Stomach smooth muscle (tissue), 2 donors: Measurements from ENCODE around the gene CHTOP.
A peak's percentile ranks its signal among the peaks of the same experiment; 100 is the strongest.
"Not testable (repeated sequence)": the region's sequence is repeated elsewhere in the genome, so short reads cannot be mapped to it uniquely, and the experiment has no call there.

Experiments used
- H3K27ac ChIP-seq: one replicate; pipeline ENCODE4 v1.7.0; 2013; ENCODE audit warnings: mild to moderate bottlenecking, low read length, inconsistent platforms
- H3K27me3 ChIP-seq, 2 donors: one replicate each; pipeline ENCODE4 v1.7.0; 2013; ENCODE audit warnings: low read length in 2 of 2; ENCODE audit not compliant: insufficient read depth in 2 of 2, control insufficient read depth in 1 of 2
- H3K36me3 ChIP-seq, 2 donors: one replicate each; pipeline ENCODE4 v1.7.0; 2013; ENCODE audit warnings: low read length in 2 of 2; ENCODE audit not compliant: control insufficient read depth in 2 of 2, insufficient read depth in 2 of 2
- H3K4me1 ChIP-seq: one replicate; pipeline ENCODE4 v1.7.0; 2013; ENCODE audit warnings: low read length; ENCODE audit not compliant: control insufficient read depth, insufficient read depth
- H3K4me3 ChIP-seq, 2 donors: one replicate each; pipeline ENCODE4 v1.7.0; 2013; ENCODE audit warnings: low read length in 2 of 2
- H3K9ac ChIP-seq, 2 donors: one replicate each; pipeline ENCODE4 v1.7.0; 2013; ENCODE audit warnings: low read length in 2 of 2, mild to moderate bottlenecking in 1 of 2
- H3K9me3 ChIP-seq, 2 donors: one replicate each; pipeline ENCODE4 v1.7.0; 2013; ENCODE audit warnings: low read length in 2 of 2; ENCODE audit not compliant: control insufficient read depth in 2 of 2
- donor health status: healthy.
- donor health status: Pancreatic carcinoma.

CHTOP gene

DNA sequence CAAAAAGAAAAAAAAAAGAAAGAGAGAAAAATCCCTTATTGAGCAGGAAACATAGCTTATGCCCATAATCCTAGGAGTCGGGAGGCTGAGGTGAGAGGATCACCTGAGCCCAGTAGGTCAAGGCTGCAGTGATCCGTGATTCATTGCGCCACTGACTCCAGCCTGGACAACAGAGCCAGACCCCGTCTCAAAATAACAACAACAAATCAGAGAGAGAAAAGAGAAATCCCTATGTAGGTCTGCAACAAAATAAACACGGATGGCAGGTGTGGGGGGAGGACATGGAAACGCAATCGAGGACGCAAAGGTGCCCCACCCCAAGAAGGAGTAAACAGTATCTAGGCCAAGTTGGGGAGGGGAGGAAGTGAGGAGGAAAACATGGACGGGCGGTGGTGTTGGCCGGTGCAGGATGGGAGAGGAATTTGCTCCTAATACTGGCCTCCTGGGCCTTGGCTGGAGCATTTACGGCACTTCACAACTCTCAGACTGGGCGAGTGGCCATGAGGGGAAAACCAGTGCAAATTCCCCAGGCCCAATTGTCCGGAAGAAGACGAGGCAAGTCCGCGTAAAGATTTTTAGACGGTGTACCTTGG is 609 bp upstream of the CHTOP start:
- peak overlapping the region; percentile 93 to 98 for H3K4me3 ChIP-seq

GRCh38 chr1:153635872-153636271 is 2.0 kb downstream of the CHTOP start:
- Histone ChIP-seq H3K27ac (no peak overlapping the region), H3K4me3 (peak overlapping the region in 1 of 2 donors; percentile 22), H3K27me3 (no peaks in the 10 kb centered on the region), H3K9me3 (no peaks in the 10 kb centered on the region), H3K4me1 (peaks cover 33% of the 10 kb centered on the region), H3K9ac (no peak overlapping the region), H3K36me3 (peaks cover 32 to 36% of the 10 kb centered on the region in 2 donors)

More for the DNA sequence above, 609 bp upstream of the CHTOP start:
- H3K27me3 ChIP-seq: no peaks in the 10 kb centered on the region
- peaks cover 17 to 19% of the 10 kb centered on the region in 2 donors for H3K36me3 ChIP-seq
- H3K9ac ChIP-seq: peak overlapping the region; percentile 26 to 29
- peaks cover 39% of the 10 kb centered on the region for H3K4me1 ChIP-seq
- no peaks in the 10 kb centered on the region for H3K9me3 ChIP-seq
- H3K27ac ChIP-seq: peak overlapping the region; percentile 99

- H3K4me3 ChIP-seq: no peak overlapping the region
Observed at GRCh38 chr1:153636312-153636711, 2.4 kb downstream of the CHTOP start.

GRCh38 chr1:153638261-153638660 is 4.4 kb downstream of the CHTOP start:
- Histone ChIP-seq H3K27me3 (no peaks in the 10 kb centered on the region), H3K36me3 (peaks cover 52 to 56% of the 10 kb centered on the region in 2 donors), H3K27ac (no peak overlapping the region), H3K9ac (no peak overlapping the region), H3K4me1 (peaks cover 30% of the 10 kb centered on the region), H3K4me3 (no peak overlapping the region), H3K9me3 (no peaks in the 10 kb centered on the region)

More at GRCh38 chr1:153636312-153636711, 2.4 kb downstream of the CHTOP start:
- Histone ChIP-seq H3K9me3 (no peaks in the 10 kb centered on the region), H3K9ac (no peak overlapping the region), H3K27me3 (no peaks in the 10 kb centered on the region), H3K4me1 (peaks cover 33% of the 10 kb centered on the region), H3K27ac (no peak overlapping the region), H3K36me3 (peaks cover 35 to 40% of the 10 kb centered on the region in 2 donors)

- Histone ChIP-seq H3K9me3 (no peaks in the 10 kb centered on the region), H3K4me1 (peaks cover 26% of the 10 kb centered on the region), H3K4me3 (no peak overlapping the region), H3K36me3 (peaks cover 54 to 62% of the 10 kb centered on the region in 2 donors), H3K9ac (no peak overlapping the region), H3K27ac (no peak overlapping the region), H3K27me3 (no peaks in the 10 kb centered on the region)
Observed at GRCh38 chr1:153639280-153639679, 5.4 kb downstream of the CHTOP start.

- H3K4me3 ChIP-seq, H3K9me3 ChIP-seq, H3K27ac ChIP-seq, H3K9ac ChIP-seq, H3K27me3 ChIP-seq: not testable (repeated sequence)
- Histone ChIP-seq H3K36me3 (peaks cover 59 to 69% of the 10 kb centered on the region in 2 donors), H3K4me1 (peaks cover 25% of the 10 kb centered on the region)
Observed at GRCh38 chr1:153640213-153640612, 6.3 kb downstream of the CHTOP start.

GRCh38 chr1:153640861-153641260 is 7.0 kb downstream of the CHTOP start:
- Histone ChIP-seq H3K9me3 (no peaks in the 10 kb centered on the region), H3K36me3 (peaks cover 66 to 75% of the 10 kb centered on the region in 2 donors), H3K27me3 (no peaks in the 10 kb centered on the region), H3K9ac (no peak overlapping the region), H3K4me3 (no peak overlapping the region), H3K27ac (no peak overlapping the region), H3K4me1 (peaks cover 18% of the 10 kb centered on the region)

GRCh38 chr1:153642161-153642560 is 8.3 kb downstream of the CHTOP start:
- Histone ChIP-seq H3K36me3 (peaks cover 59 to 66% of the 10 kb centered on the region in 2 donors), H3K4me1 (peaks cover 8% of the 10 kb centered on the region), H3K27ac (no peak overlapping the region), H3K9ac (no peak overlapping the region), H3K4me3 (no peak overlapping the region), H3K27me3 (no peaks in the 10 kb centered on the region), H3K9me3 (no peaks in the 10 kb centered on the region)

GRCh38 chr1:153643100-153643499 is 9.2 kb downstream of the CHTOP start:
- Histone ChIP-seq H3K27ac (no peak overlapping the region), H3K27me3 (no peaks in the 10 kb centered on the region), H3K36me3 (peaks cover 51 to 57% of the 10 kb centered on the region in 2 donors), H3K4me3 (no peak overlapping the region), H3K4me1 (peaks cover 6% of the 10 kb centered on the region), H3K9ac (no peak overlapping the region), H3K9me3 (no peaks in the 10 kb centered on the region)

GRCh38 chr1:153643816-153644215 is 9.9 kb downstream of the CHTOP start:
- no peak overlapping the region for H3K27ac ChIP-seq
- no peak overlapping the region for H3K4me3 ChIP-seq
- H3K4me1 ChIP-seq: peaks cover 6% of the 10 kb centered on the region
- H3K9ac ChIP-seq: no peak overlapping the region
- no peaks in the 10 kb centered on the region for H3K27me3 ChIP-seq
- H3K9me3 ChIP-seq: no peaks in the 10 kb centered on the region
- H3K36me3 ChIP-seq: peaks cover 45 to 52% of the 10 kb centered on the region in 2 donors

GRCh38 chr1:153646672-153647345 is 12.9 kb downstream of the CHTOP start:
- peaks cover 11% of the 10 kb centered on the region for H3K4me1 ChIP-seq
- H3K9me3 ChIP-seq: no peaks in the 10 kb centered on the region
- no peaks in the 10 kb centered on the region for H3K27me3 ChIP-seq
- peaks cover 29 to 31% of the 10 kb centered on the region in 2 donors for H3K36me3 ChIP-seq
- no peak overlapping the region for H3K27ac ChIP-seq
- no peak overlapping the region for H3K4me3 ChIP-seq
- H3K9ac ChIP-seq: no peak overlapping the region
